Panc1 (cell line): ENCODE results near the gene SBF2. TPM values are rescaled to one million over a fixed set of nuclear protein-coding genes. Genes with fewer than 3 reads are reported as not detected.

Experiments used
- ATAC-seq: fragments of 200-7000 bp; cut with Tn5 transposase; 2 replicates; pipeline ENCODE4 v1.9.1; 2020; ENCODE audit warnings: mild to moderate bottlenecking, moderate library complexity
- BruUV-seq: library from RNA; stranded (reverse); fragments of 400-500 nt; replicated peaks from 2 replicates; lab custom pipeline; 2021; lab: Mats Ljungman, UMichigan
- CTCF ChIA-PET: fragments of 300-600 bp; sonication (Branson Sonifier 250); formaldehyde crosslinking; loops from one replicate; lab custom pipeline; 2022; ENCODE audit warnings: antibody characterized with exemption; lab: Charles Lee
- POLR2A ChIA-PET: fragments of 300-600 bp; sonication (Branson Sonifier 250); formaldehyde crosslinking; loops from one replicate; lab custom pipeline; 2022; ENCODE audit warnings: antibody characterized with exemption; lab: Charles Lee
- DNase-seq: peaks from one replicate; pipeline ENCODE4 v3.0.0-alpha.2; 2010; ENCODE audit warnings: low read depth, low spot score
- H3K27ac ChIP-seq: 2 replicates; pipeline ENCODE4 v1.5.1; 2011; ENCODE audit warnings: mild to moderate bottlenecking, low read length, inconsistent platforms
- H3K27me3 ChIP-seq: fragments of 200-500 bp; sonication (Bioruptor generic); 2 replicates; pipeline ENCODE4 v1.6.0; 2014; ENCODE audit warnings: low read length, inconsistent platforms; ENCODE audit not compliant: control insufficient read depth, insufficient read depth
- H3K36me3 ChIP-seq: fragments of 200-500 bp; sonication (Bioruptor generic); 2 replicates; pipeline ENCODE4 v1.5.1; 2014; ENCODE audit warnings: inconsistent platforms, mild to moderate bottlenecking, low read length, moderate library complexity; ENCODE audit not compliant: control insufficient read depth, insufficient read depth
- H3K4me1 ChIP-seq: 2 replicates; pipeline ENCODE4 v1.5.1; 2011; ENCODE audit warnings: inconsistent platforms, mild to moderate bottlenecking, low read length, moderate library complexity; ENCODE audit not compliant: control insufficient read depth, insufficient read depth
- H3K4me3 ChIP-seq, 2 experiments: 2 replicates each; pipeline ENCODE4 v1.5.1; 2011 to 2012; ENCODE audit warnings: low read depth in 2 of 2, low read length in 2 of 2, mild to moderate bottlenecking in 2 of 2, inconsistent platforms in 1 of 2, moderate library complexity in 1 of 2
- H3K9me3 ChIP-seq: fragments of 200-500 bp; sonication (Bioruptor generic); 2 replicates; pipeline ENCODE4 v1.5.1; 2014; ENCODE audit warnings: low read depth, mild to moderate bottlenecking, inconsistent platforms, low read length, moderate library complexity; ENCODE audit not compliant: control insufficient read depth, insufficient read depth
- CTCF ChIP-seq: fragments of 450-650 bp; IDR thresholded peaks from 2 replicates; pipeline ENCODE4 v1.5.1; 2017; ENCODE audit warnings: mild to moderate bottlenecking
- POLR2AphosphoS5 ChIP-seq: IDR thresholded peaks from 2 replicates; pipeline ENCODE4 v1.6.1; 2012; ENCODE audit warnings: mild to moderate bottlenecking, low read depth, low read length, moderate library complexity
- SIN3A ChIP-seq: IDR thresholded peaks from 2 replicates; pipeline ENCODE4 v1.6.1; 2012; ENCODE audit warnings: low read depth, mild to moderate bottlenecking, low read length, moderate library complexity, borderline replicate concordance; ENCODE audit not compliant: insufficient read depth
- TCF7L2 ChIP-seq: IDR thresholded peaks from 2 replicates; pipeline ENCODE4 v1.6.1; 2011; ENCODE audit warnings: mild to moderate bottlenecking, low read depth, low read length, inconsistent platforms
- in situ Hi-C: cut with HindIII; loops from 2 replicates; pipeline ENCODE4 v1.10.0; 2016; ENCODE audit warnings: low sequenced_read_pairs, low pct_unique_long_range_greater_than_20kb
- intact Hi-C: fragments of 100-400 bp; cut with micrococcal nuclease; formaldehyde crosslinking; loops from one replicate; pipeline ENCODE4 v1.10.0; 2022; ENCODE audit not compliant: unreplicated experiment
- total RNA-seq: library from RNA; stranded (reverse); gene quantifications from one replicate; pipeline ENCODE4 v1.2.1, GENCODE V29; 2021; ENCODE audit not compliant: unreplicated experiment
- TF ChIP-seq, protein P1 (sequence below), 2 experiments: IDR thresholded peaks; 2 replicates each; pipeline ENCODE4 v1.6.1; 2011 to 2012; ENCODE audit warnings: low read depth in 2 of 2, control low read depth in 1 of 2, low read length in 1 of 2, mild to moderate bottlenecking in 1 of 2, moderate library complexity in 1 of 2; ENCODE audit not compliant: insufficient read depth in 1 of 2

Gene SBF2
- total RNA-seq, 1 experiment from 2014 or later = 65.0 TPM

DNA sequence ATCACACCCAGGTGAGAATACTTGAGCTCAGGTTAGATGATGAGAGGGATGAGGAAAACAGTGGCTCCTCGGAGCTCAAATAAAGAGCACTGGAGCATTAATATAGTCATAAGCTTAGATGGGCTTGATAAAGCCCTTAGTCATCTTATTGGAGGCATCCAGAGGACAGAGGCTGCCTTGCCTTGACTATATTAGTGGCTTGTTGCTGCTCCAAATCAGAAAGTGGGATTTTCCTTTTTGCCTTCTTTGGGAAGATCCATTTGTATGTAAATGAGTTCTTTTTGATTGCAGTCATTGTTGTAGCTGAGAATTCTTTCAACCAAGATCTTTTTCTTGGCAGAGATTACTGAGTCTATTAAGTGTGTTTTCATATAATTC is 29.8 kb upstream of the SBF2 start:
- CTCF ChIA-PET = interaction anchor here (0.5 to 1.3 kb wide), 4 partner anchors 29 to 252 kb away, joined by 3 to 17 read pairs (median 4); no protein-coding TSS in a partner anchor
- Histone ChIP-seq H3K4me1 (peaks cover 82% of the 10 kb centered on the region), H3K27me3 (no peaks in the 10 kb centered on the region), H3K4me3 (no peak overlapping the region), H3K36me3 (no peaks in the 10 kb centered on the region), H3K27ac (peak overlapping the region; percentile 90), H3K9me3 (no peaks in the 10 kb centered on the region)
- intact Hi-C loops (loop anchor here (5.0 to 10.0 kb wide), 3 partner anchors 414 to 709 kb away; no protein-coding TSS in a partner anchor), in situ Hi-C loops (loop anchor here (25.0 kb wide), 2 partner anchors 461 to 736 kb away; no protein-coding TSS in a partner anchor)
- BruUV-seq = no TSS peak
- DNase-seq (no peak), ATAC-seq (peak; percentile 35; the same call in 1 of the 2 replicates)
- POLR2A ChIA-PET = interaction anchor here (0.6 to 0.8 kb wide), 2 partner anchors 9 to 19 kb away, joined by 3 to 11 read pairs; partner anchors contain the start of gene ADM
- no peak for TF ChIP-seq TCF7L2
- TF ChIP-seq SIN3A = no peak
- TF ChIP-seq CTCF = no peak
- no peak for TF ChIP-seq POLR2AphosphoS5
- TF ChIP-seq, protein P1, sequence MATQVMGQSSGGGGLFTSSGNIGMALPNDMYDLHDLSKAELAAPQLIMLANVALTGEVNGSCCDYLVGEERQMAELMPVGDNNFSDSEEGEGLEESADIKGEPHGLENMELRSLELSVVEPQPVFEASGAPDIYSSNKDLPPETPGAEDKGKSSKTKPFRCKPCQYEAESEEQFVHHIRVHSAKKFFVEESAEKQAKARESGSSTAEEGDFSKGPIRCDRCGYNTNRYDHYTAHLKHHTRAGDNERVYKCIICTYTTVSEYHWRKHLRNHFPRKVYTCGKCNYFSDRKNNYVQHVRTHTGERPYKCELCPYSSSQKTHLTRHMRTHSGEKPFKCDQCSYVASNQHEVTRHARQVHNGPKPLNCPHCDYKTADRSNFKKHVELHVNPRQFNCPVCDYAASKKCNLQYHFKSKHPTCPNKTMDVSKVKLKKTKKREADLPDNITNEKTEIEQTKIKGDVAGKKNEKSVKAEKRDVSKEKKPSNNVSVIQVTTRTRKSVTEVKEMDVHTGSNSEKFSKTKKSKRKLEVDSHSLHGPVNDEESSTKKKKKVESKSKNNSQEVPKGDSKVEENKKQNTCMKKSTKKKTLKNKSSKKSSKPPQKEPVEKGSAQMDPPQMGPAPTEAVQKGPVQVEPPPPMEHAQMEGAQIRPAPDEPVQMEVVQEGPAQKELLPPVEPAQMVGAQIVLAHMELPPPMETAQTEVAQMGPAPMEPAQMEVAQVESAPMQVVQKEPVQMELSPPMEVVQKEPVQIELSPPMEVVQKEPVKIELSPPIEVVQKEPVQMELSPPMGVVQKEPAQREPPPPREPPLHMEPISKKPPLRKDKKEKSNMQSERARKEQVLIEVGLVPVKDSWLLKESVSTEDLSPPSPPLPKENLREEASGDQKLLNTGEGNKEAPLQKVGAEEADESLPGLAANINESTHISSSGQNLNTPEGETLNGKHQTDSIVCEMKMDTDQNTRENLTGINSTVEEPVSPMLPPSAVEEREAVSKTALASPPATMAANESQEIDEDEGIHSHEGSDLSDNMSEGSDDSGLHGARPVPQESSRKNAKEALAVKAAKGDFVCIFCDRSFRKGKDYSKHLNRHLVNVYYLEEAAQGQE (IDR thresholded peaks at IDR 0.05; ENCODE audit: insufficient read depth in 1 of 2, low read depth in 2 of 2, low read length in 1 of 2) = no peak

GRCh38 chr11:10322830-10323792 is 29.1 kb upstream of the SBF2 start:
- POLR2A ChIA-PET = interaction anchor here (0.5 to 0.8 kb wide), 3 partner anchors 8 to 18 kb away, joined by 3 to 11 read pairs (median 8); partner anchors contain the start of gene ADM
- H3K4me1 ChIP-seq = peaks cover 83% of the 10 kb centered on the region
- H3K27me3 ChIP-seq = no peaks in the 10 kb centered on the region
- no peaks in the 10 kb centered on the region for H3K36me3 ChIP-seq
- peak; percentile 82 for ATAC-seq
- peak overlapping the region in 1 of 2 experiments; percentile 36; a peak in 2 of 4 replicates for H3K4me3 ChIP-seq
- peak; percentile 90 for DNase-seq
- no peaks in the 10 kb centered on the region for H3K9me3 ChIP-seq
- H3K27ac ChIP-seq = peak overlapping the region; percentile 90
- BruUV-seq = no TSS peak
- CTCF ChIA-PET = interaction anchor here (0.5 to 1.3 kb wide), 4 partner anchors 28 to 253 kb away, joined by 3 to 17 read pairs (median 4); no protein-coding TSS in a partner anchor
- in situ Hi-C loops = loop anchor here (25.0 kb wide), 2 partner anchors 461 to 736 kb away; no protein-coding TSS in a partner anchor
- intact Hi-C loops = loop anchor here (5.0 to 10.0 kb wide), 3 partner anchors 414 to 708 kb away; no protein-coding TSS in a partner anchor
- peak; percentile 81; the same call in 1 of the 2 replicates for TF ChIP-seq POLR2AphosphoS5
- peak; percentile 83 for TF ChIP-seq CTCF
- TF ChIP-seq SIN3A = no peak
- peak; percentile 50; the same call in 1 of the 2 replicates for TF ChIP-seq TCF7L2
- TF ChIP-seq, protein P1 (IDR thresholded peaks at IDR 0.05; ENCODE audit: insufficient read depth in 1 of 2, low read depth in 2 of 2, low read length in 1 of 2) = no peak
